Gastrocnemius medialis (tissue), 4 donors: Measurements from ENCODE around the gene CASKIN1.

Source experiments
- CTCF ChIP-seq, 5 experiments: fragments of 450-650 bp in 3 of 5; fragments of 200-600 bp in 2 of 5; sonication (generic) in 2 of 5; IDR thresholded peaks in 4 of 5; conservative IDR thresholded peaks in 1 of 5; 1 replicate in 4 of 5; 2 replicates in 1 of 5; pipeline ENCODE4 v1.5.1; 2016 to 2019; ENCODE audit warnings: antibody characterized with exemption in 5 of 5, mild to moderate bottlenecking in 3 of 5, moderate library complexity in 3 of 5
- POLR2A ChIP-seq, 2 donors: fragments of 450-650 bp; IDR thresholded peaks; one replicate each; pipeline ENCODE4 v1.6.1; 2017; ENCODE audit warnings: antibody characterized with exemption in 2 of 2, mild to moderate bottlenecking in 2 of 2, moderate library complexity in 2 of 2

GRCh38 chr16:2206420-2206779, 10.0 kb upstream of the CASKIN1 start:
- TF ChIP-seq CTCF (IDR thresholded peaks at IDR 0.05 in 4 of 5, conservative IDR thresholded peaks at IDR 0.05 in 1 of 5) = no peak
- TF ChIP-seq POLR2A (IDR thresholded peaks at IDR 0.05) = no peak
